Adipose tissue (tissue), 3 donors: ENCODE data around the gene FGF2. TPM values are rescaled to one million over a fixed set of nuclear protein-coding genes. Genes with fewer than 3 reads are reported as not detected.
"Not testable (repeated sequence)": the region's sequence is repeated elsewhere in the genome, so short reads cannot be mapped to it uniquely, and the experiment has no call there.

Experiments used
- H3K27ac ChIP-seq: one replicate; pipeline ENCODE4 v1.5.1; 2013; ENCODE audit warnings: low read depth, low read length
- WGBS, 3 donors: extraction: QIAGEN DNeasy Blood & Tissue Kit; methylation state at CpG; one replicate each; pipeline ENCODE4 v1.1.7; 2013; 5-methylcytosine and 5-hydroxymethylcytosine counted together
- polyA plus RNA-seq, 3 donors: library from polyadenylated mRNA; stranded (reverse); fragments of 200-250 nt; gene quantifications; one replicate each; pipeline ENCODE4 v1.2.3, GENCODE V29; 2013
- donor health status: healthy with polysubstance abuse.
- donor health status: Bipolar disorder and iron deficiency.
- donor health status: healthy.

FGF2 gene
- polyA plus RNA-seq, 3 donors = 0.46 to 16.7 (median 9.3) TPM

- no peak overlapping the region for H3K27ac ChIP-seq
- 77 to 85% (median 83%) methylated on average over 4 of the region's 4 CpGs for WGBS, 3 donors
Measured at GRCh38 chr4:122833999-122834398, 7.4 kb downstream of the FGF2 start.

- H3K27ac ChIP-seq = no peak overlapping the region
- WGBS, 3 donors = 70 to 90% (median 88%) methylated on average over 2 of the region's 2 CpGs
Measured at GRCh38 chr4:122836941-122837340, 10.3 kb downstream of the FGF2 start.

- WGBS, 3 donors = 56 to 88% (median 73%) methylated on average over 1 of the region's 1 CpG
- no peak overlapping the region for H3K27ac ChIP-seq
Measured at GRCh38 chr4:122838034-122838433, 11.4 kb downstream of the FGF2 start.

- H3K27ac ChIP-seq = no peak overlapping the region
- WGBS, 3 donors = 54 to 88% (median 85%) methylated on average over 1 of the region's 1 CpG
Measured at GRCh38 chr4:122842392-122842791, 15.8 kb downstream of the FGF2 start.

GRCh38 chr4:122842984-122843531 lies 16.4 kb downstream of the FGF2 start:
- 59 to 80% (median 72%) methylated on average over 4 of the region's 4 CpGs for WGBS, 3 donors
- H3K27ac ChIP-seq = no peak overlapping the region

- H3K27ac ChIP-seq = not testable (repeated sequence)
- WGBS, 3 donors = 94 to 100% (median 98%) methylated on average over 1 of the region's 1 CpG
Measured at GRCh38 chr4:122844391-122844790, 17.8 kb downstream of the FGF2 start.

- no peak overlapping the region for H3K27ac ChIP-seq
- 81 to 95% (median 91%) methylated on average over 3 of the region's 3 CpGs for WGBS, 3 donors
Measured at GRCh38 chr4:122845066-122845465, 18.4 kb downstream of the FGF2 start.

GRCh38 chr4:122845760-122846159 lies 19.1 kb downstream of the FGF2 start:
- no peak overlapping the region for H3K27ac ChIP-seq
- 65 to 79% (median 70%) methylated on average over 3 of the region's 3 CpGs for WGBS, 3 donors

- no peak overlapping the region for H3K27ac ChIP-seq
- 90 to 92% (median 91%) methylated on average over 1 of the region's 1 CpG for WGBS, 3 donors
Measured at GRCh38 chr4:122847931-122848330, 21.3 kb downstream of the FGF2 start.

GRCh38 chr4:122849789-122850188 lies 23.2 kb downstream of the FGF2 start:
- not testable (repeated sequence) for H3K27ac ChIP-seq
- WGBS, 3 donors = 95 to 99% (median 98%) methylated on average over 3 of the region's 3 CpGs

GRCh38 chr4:122851568-122851967 lies 24.9 kb downstream of the FGF2 start:
- H3K27ac ChIP-seq = no peak overlapping the region

- no peak overlapping the region for H3K27ac ChIP-seq
- 33 to 63% (median 54%) methylated on average over 10 of the region's 10 CpGs for WGBS, 3 donors
Measured at GRCh38 chr4:122854447-122855352, 28.1 kb downstream of the FGF2 start.

- no peak overlapping the region for H3K27ac ChIP-seq
- 51 to 79% (median 60%) methylated on average over 2 of the region's 2 CpGs for WGBS, 3 donors
Measured at GRCh38 chr4:122855353-122855890, 28.8 kb downstream of the FGF2 start.

GRCh38 chr4:122857160-122857559 lies 30.5 kb downstream of the FGF2 start:
- WGBS, 3 donors = 94 to 98% (median 98%) methylated on average over 2 of the region's 2 CpGs
- H3K27ac ChIP-seq = no peak overlapping the region

- no peak overlapping the region for H3K27ac ChIP-seq
- 66 to 79% (median 79%) methylated on average over 2 of the region's 2 CpGs for WGBS, 3 donors
Measured at GRCh38 chr4:122858705-122859104, 32.1 kb downstream of the FGF2 start.

- H3K27ac ChIP-seq = no peak overlapping the region
- WGBS, 3 donors = 63 to 92% (median 82%) methylated on average over 2 of the region's 2 CpGs
Measured at GRCh38 chr4:122861172-122861943, 34.7 kb downstream of the FGF2 start.

- 33 to 85% (median 74%) methylated on average over 1 of the region's 1 CpG for WGBS, 3 donors
Measured at GRCh38 chr4:122863639-122864038, 37.0 kb downstream of the FGF2 start.

GRCh38 chr4:122865425-122865824 lies 38.8 kb downstream of the FGF2 start:
- no peak overlapping the region for H3K27ac ChIP-seq
- 74 to 87% (median 82%) methylated on average over 4 of the region's 4 CpGs for WGBS, 3 donors

More at GRCh38 chr4:122863639-122864038, 37.0 kb downstream of the FGF2 start:
- H3K27ac ChIP-seq = no peak overlapping the region

GRCh38 chr4:122868235-122868634 lies 41.6 kb downstream of the FGF2 start:
- not testable (repeated sequence) for H3K27ac ChIP-seq
- WGBS, 3 donors = 91 to 97% (median 96%) methylated on average over 3 of the region's 3 CpGs
